Measurements from ENCODE around the gene KRT39.

The KRT39 gene

GRCh38 chr17:40966848-40967247 lies at the start of gene KRT39:
Gene KRT39 (minus strand): TSS chr17:40966948. CDS start chr17:40966856, 92 bp downstream.
- DNase-seq = no peak

- no peak for DNase-seq
Observed at GRCh38 chr17:41015454-41015853, 48.7 kb upstream of the KRT39 start.

GRCh38 chr17:41013606-41014005 lies 46.9 kb upstream of the KRT39 start:
- peak; percentile 25 for DNase-seq

GRCh38 chr17:41013181-41013580 lies 46.4 kb upstream of the KRT39 start:
- DNase-seq = no peak

GRCh38 chr17:41012326-41013120 lies 45.8 kb upstream of the KRT39 start:
- DNase-seq = peak; percentile 17

- DNase-seq = no peak
Observed at GRCh38 chr17:41010441-41010840, 43.7 kb upstream of the KRT39 start.

GRCh38 chr17:41009936-41010335 lies 43.2 kb upstream of the KRT39 start:
- no peak for DNase-seq

- DNase-seq = peak; percentile 45
Observed at GRCh38 chr17:41009301-41009760, 42.6 kb upstream of the KRT39 start.

GRCh38 chr17:41008811-41009210 lies 42.1 kb upstream of the KRT39 start, which contains the start of gene KRTAP3-1:
Gene KRTAP3-1 (minus strand): TSS chr17:41009128. CDS start chr17:41009074, 54 bp downstream.
- DNase-seq = peak; percentile 73

- peak; percentile 57 for DNase-seq
Observed at GRCh38 chr17:41004397-41004796, 37.6 kb upstream of the KRT39 start.

- no peak for DNase-seq
Observed at GRCh38 chr17:41003926-41004325, 37.2 kb upstream of the KRT39 start.

GRCh38 chr17:41002814-41003213 lies 36.1 kb upstream of the KRT39 start:
- DNase-seq = no peak

- DNase-seq = no peak
Observed at GRCh38 chr17:41001795-41002194, 35.0 kb upstream of the KRT39 start.

GRCh38 chr17:40999563-40999962 lies 32.8 kb upstream of the KRT39 start, which contains the start of gene KRTAP3-2:
Gene KRTAP3-2 (minus strand): TSS chr17:40999906. CDS start chr17:40999853, 53 bp downstream.
- DNase-seq = peak; percentile 31

GRCh38 chr17:40997361-40997760 lies 30.6 kb upstream of the KRT39 start:
- no peak for DNase-seq

- DNase-seq = no peak
Observed at GRCh38 chr17:40996829-40997228, 30.1 kb upstream of the KRT39 start.

GRCh38 chr17:40995116-40995515 lies 28.4 kb upstream of the KRT39 start:
- DNase-seq = no peak

GRCh38 chr17:40993839-40994238 lies 27.1 kb upstream of the KRT39 start, which contains the start of gene KRTAP3-3:
Gene KRTAP3-3 (minus strand): TSS chr17:40994164. CDS start chr17:40994097, 67 bp downstream.
- peak; percentile 68 for DNase-seq

- no peak for DNase-seq
Observed at GRCh38 chr17:40993084-40993483, 26.3 kb upstream of the KRT39 start.

- DNase-seq = no peak
Observed at GRCh38 chr17:40992666-40993065, 25.9 kb upstream of the KRT39 start.

- DNase-seq = no peak
Observed at GRCh38 chr17:40986920-40987319, 20.2 kb upstream of the KRT39 start.

- no peak for DNase-seq
Observed at GRCh38 chr17:40984226-40984625, 17.5 kb upstream of the KRT39 start, which contains the start of gene KRT40. Gene KRT40 (minus strand): TSS chr17:40984326. CDS start chr17:40984273, 53 bp downstream.

- DNase-seq = no peak
Observed at GRCh38 chr17:40981115-40981514, 14.4 kb upstream of the KRT39 start.

- peak; percentile 22 for DNase-seq
Observed at GRCh38 chr17:40980596-40980995, 13.8 kb upstream of the KRT39 start.
